PC-9 (cell line): Measurements from ENCODE around the gene TMEM176B. TPM values are rescaled to one million over a fixed set of nuclear protein-coding genes. Genes with fewer than 3 reads are reported as not detected.
A peak's percentile ranks its signal among the peaks of the same experiment; 100 is the strongest.

Experiments
- BruUV-seq: library from RNA; stranded (reverse); fragments of 400-500 nt; replicated peaks from 2 replicates; lab custom pipeline; 2021; lab: Mats Ljungman, UMichigan
- CTCF ChIA-PET: fragments of 300-600 bp; sonication (Branson Sonifier 250); formaldehyde crosslinking; loops from one replicate; lab custom pipeline; 2022; ENCODE audit warnings: antibody characterized with exemption; lab: Charles Lee
- POLR2A ChIA-PET: fragments of 300-600 bp; sonication (Branson Sonifier 250); formaldehyde crosslinking; loops from one replicate; lab custom pipeline; 2022; ENCODE audit warnings: antibody characterized with exemption; ENCODE audit not compliant: unreplicated experiment; lab: Charles Lee
- DNase-seq, 2 experiments: peaks; one replicate each; pipeline versions ENCODE4 v3.0.0 to v3.0.0-alpha.2; 2015 to 2022; ENCODE audit warnings: mixed read lengths in 1 of 2
- H2AFZ ChIP-seq: fragments of 200-600 bp; sonication (generic); 2 replicates; pipeline ENCODE4 v1.8.1; 2017; ENCODE audit warnings: antibody characterized with exemption
- H3F3A ChIP-seq: fragments of 200-600 bp; sonication (generic); 2 replicates; pipeline ENCODE4 v1.8.1; 2017; ENCODE audit warnings: antibody characterized with exemption, mild to moderate bottlenecking, low read depth; ENCODE audit not compliant: insufficient read depth
- H3K27ac ChIP-seq: fragments of 200-600 bp; sonication (generic); 2 replicates; pipeline ENCODE4 v1.6.1; 2016; ENCODE audit warnings: mixed run types
- H3K27me3 ChIP-seq: fragments of 200-600 bp; sonication (generic); 2 replicates; pipeline ENCODE4 v1.6.1; 2016; ENCODE audit warnings: low read depth, mixed run types; ENCODE audit not compliant: insufficient read depth
- H3K36me3 ChIP-seq: fragments of 200-600 bp; sonication (generic); 2 replicates; pipeline ENCODE4 v1.6.1; 2016; ENCODE audit warnings: low read depth, mixed run types
- H3K4me1 ChIP-seq: fragments of 200-600 bp; sonication (generic); replicated peaks from 2 replicates; pipeline ENCODE4 v1.6.1; 2016; ENCODE audit warnings: mixed run types; ENCODE audit not compliant: insufficient read depth
- H3K4me2 ChIP-seq: fragments of 200-600 bp; sonication (generic); 2 replicates; pipeline ENCODE4 v1.6.1; 2017; ENCODE audit warnings: mixed run types
- H3K4me3 ChIP-seq: fragments of 200-600 bp; sonication (generic); 2 replicates; pipeline ENCODE4 v1.6.1; 2016; ENCODE audit warnings: mixed run types
- H3K79me2 ChIP-seq: fragments of 200-600 bp; sonication (generic); 2 replicates; pipeline ENCODE4 v1.6.1; 2017; ENCODE audit warnings: low read depth, mixed run types
- H3K9me2 ChIP-seq: fragments of 200-600 bp; sonication (generic); 2 replicates; pipeline ENCODE4 v1.8.1; 2017; ENCODE audit warnings: mild to moderate bottlenecking; ENCODE audit not compliant: insufficient read depth
- H3K9me3 ChIP-seq: fragments of 200-600 bp; sonication (generic); 2 replicates; pipeline ENCODE4 v1.8.1; 2016; ENCODE audit warnings: low read depth; ENCODE audit not compliant: insufficient read depth
- H4K20me1 ChIP-seq: fragments of 200-600 bp; sonication (generic); 2 replicates; pipeline ENCODE4 v1.8.1; 2017; ENCODE audit not compliant: insufficient read depth
- CTCF ChIP-seq: fragments of 200-600 bp; sonication (generic); conservative IDR thresholded peaks from 2 replicates; pipeline ENCODE4 v1.6.1; 2017; ENCODE audit warnings: mixed run types, antibody characterized with exemption, mild to moderate bottlenecking, moderate library complexity
- EZH2 ChIP-seq: fragments of 200-600 bp; sonication (generic); IDR thresholded peaks from 2 replicates; pipeline ENCODE4 v1.8.0; 2017; ENCODE audit warnings: antibody characterized with exemption, low read depth
- intact Hi-C: fragments of 100-400 bp; cut with micrococcal nuclease; formaldehyde crosslinking; loops from one replicate; pipeline ENCODE4 v1.10.0; 2022; ENCODE audit not compliant: unreplicated experiment
- total RNA-seq: library from RNA; stranded (reverse); gene quantifications from 2 replicates; pipeline ENCODE4 v1.2.3, GENCODE V29; 2021

TMEM176B gene
- total RNA-seq, 1 experiment from 2014 or later = 1.9 TPM

GRCh38 chr7:150831851-150832250, 31.7 kb upstream of the TMEM176B start:
- H3K79me2 ChIP-seq = no peaks in the 10 kb centered on the region
- no peak overlapping the region for H3K4me3 ChIP-seq
- DNase-seq = no peak
- ChIA-PET CTCF (no interaction called here), POLR2A (interaction anchor here (0.6 kb wide), 1 partner anchor 23 kb away, joined by 4 read pairs; no protein-coding TSS in a partner anchor)
- TF ChIP-seq CTCF (no peak), EZH2 (no peak)
- H3K4me1 ChIP-seq = no peaks in the 10 kb centered on the region
- no peaks in the 10 kb centered on the region for H3K36me3 ChIP-seq
- no peaks in the 10 kb centered on the region for H3K9me2 ChIP-seq
- no peak overlapping the region for H2AFZ ChIP-seq
- no peak overlapping the region for H3K27ac ChIP-seq
- no peaks in the 10 kb centered on the region for H4K20me1 ChIP-seq
- no peaks in the 10 kb centered on the region for H3F3A ChIP-seq
- BruUV-seq = no TSS peak
- H3K9me3 ChIP-seq = no peaks in the 10 kb centered on the region
- H3K4me2 ChIP-seq = no peak overlapping the region
- H3K27me3 ChIP-seq = peaks cover 33% of the 10 kb centered on the region
- intact Hi-C loops = loop anchor here (2.0 kb wide), 1 partner anchor 69 kb away; no protein-coding TSS in a partner anchor

DNA sequence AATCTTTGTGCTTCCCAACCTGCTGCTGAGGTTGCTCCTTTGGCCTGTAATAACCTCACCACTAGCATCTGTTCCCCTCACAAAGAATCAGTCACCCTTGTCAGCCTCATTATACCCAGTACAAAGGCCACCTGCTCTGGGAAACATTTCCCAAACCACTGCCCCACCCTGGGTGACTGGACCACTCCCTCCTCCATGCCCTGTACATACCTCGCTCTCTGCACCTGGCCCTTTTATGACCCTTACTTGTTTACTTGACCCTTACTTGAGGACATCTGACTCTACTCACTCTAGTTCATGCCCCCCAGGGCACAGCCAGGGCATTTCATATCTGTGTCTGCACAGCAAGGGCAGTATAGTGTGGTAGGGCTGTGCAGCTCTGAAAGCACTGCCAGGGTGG, 30.8 kb upstream of the TMEM176B start:
- no peak overlapping the region for H3K27ac ChIP-seq
- no peaks in the 10 kb centered on the region for H4K20me1 ChIP-seq
- no peaks in the 10 kb centered on the region for H3K9me2 ChIP-seq
- H2AFZ ChIP-seq = no peak overlapping the region
- peaks cover 37% of the 10 kb centered on the region for H3K27me3 ChIP-seq
- no peaks in the 10 kb centered on the region for H3F3A ChIP-seq
- DNase-seq = peak; percentile 62 to 68
- ChIA-PET CTCF (no interaction called here), POLR2A (interaction anchor here (0.5 kb wide), 1 partner anchor 78 kb away, joined by 14 read pairs; no protein-coding TSS in a partner anchor)
- no peak overlapping the region for H3K4me3 ChIP-seq
- no peak overlapping the region for H3K4me2 ChIP-seq
- no peaks in the 10 kb centered on the region for H3K9me3 ChIP-seq
- intact Hi-C loops = loop anchor here (2.0 kb wide), 1 partner anchor 70 kb away; no protein-coding TSS in a partner anchor
- no peaks in the 10 kb centered on the region for H3K79me2 ChIP-seq
- H3K4me1 ChIP-seq = no peaks in the 10 kb centered on the region
- no peaks in the 10 kb centered on the region for H3K36me3 ChIP-seq
- no TSS peak for BruUV-seq
- TF ChIP-seq EZH2 (no peak), CTCF (no peak)

DNA sequence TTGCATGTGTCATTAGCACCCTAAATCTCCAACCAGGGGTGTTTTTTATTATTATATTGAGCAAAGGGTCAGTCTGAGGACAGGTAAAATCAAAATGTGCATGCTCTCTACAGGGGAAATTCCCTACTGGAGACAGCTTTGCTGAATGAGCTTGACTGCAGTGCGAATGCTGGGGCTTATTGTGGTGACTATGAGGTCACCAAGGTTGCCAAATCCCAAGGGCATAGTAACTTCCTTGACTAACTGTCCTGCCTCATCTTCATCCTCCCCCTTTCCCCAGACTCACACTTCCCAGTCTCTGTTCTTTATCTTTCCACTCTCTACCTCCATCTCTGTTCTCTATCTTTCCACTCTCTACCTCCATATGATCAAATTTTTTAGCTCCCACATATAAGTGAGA, 29.3 kb upstream of the TMEM176B start:
- H3K27me3 ChIP-seq = peaks cover 47% of the 10 kb centered on the region
- H2AFZ ChIP-seq = no peak overlapping the region
- H3K4me1 ChIP-seq = no peaks in the 10 kb centered on the region
- ChIA-PET POLR2A (no interaction called here), CTCF (no interaction called here)
- H3K36me3 ChIP-seq = no peaks in the 10 kb centered on the region
- H4K20me1 ChIP-seq = no peaks in the 10 kb centered on the region
- no peaks in the 10 kb centered on the region for H3F3A ChIP-seq
- H3K27ac ChIP-seq = no peak overlapping the region
- TF ChIP-seq CTCF (no peak), EZH2 (no peak)
- intact Hi-C loops = no loop called here
- BruUV-seq = no TSS peak
- DNase-seq = no peak
- no peak overlapping the region for H3K4me2 ChIP-seq
- no peaks in the 10 kb centered on the region for H3K79me2 ChIP-seq
- no peaks in the 10 kb centered on the region for H3K9me3 ChIP-seq
- H3K9me2 ChIP-seq = no peaks in the 10 kb centered on the region
- H3K4me3 ChIP-seq = no peak overlapping the region
